ENCODE measurements around the gene OR6B3. TPM values are rescaled to one million over a fixed set of nuclear protein-coding genes. Genes with fewer than 3 reads are reported as not detected.

OR6B3 gene
- total RNA-seq (2014; rRNA removed; shearing (Covaris generic)) (not detected in 2 replicates), total RNA-seq (2022) (not detected in 2 replicates), Bru-seq, nascent RNA (not detected), BruChase-seq, experiment 1, labeled RNA remaining after a 6-hour chase (not detected), BruChase-seq, experiment 2, labeled RNA remaining after a 2-hour chase (not detected)
- long read RNA-seq, result 0 reads

- H3K36me3 ChIP-seq (ENCODE audit: insufficient read depth, low read length), result no peaks in the 10 kb centered on the region
- no peaks in the 10 kb centered on the region for H3K9me3 ChIP-seq (ENCODE audit: low read length)
- no peak for DNase-seq (ENCODE audit: low spot score)
- no peak for TF ChIP-seq EZH2phosphoT487 (IDR thresholded peaks at IDR 0.05; ENCODE audit: borderline replicate concordance, low read depth, low read length)
- H3K4me3 ChIP-seq (ENCODE audit: low read depth, low read length, poor library complexity, severe bottlenecking), result no peak within 1 kb of the TSS
- ChIA-PET CTCF (ENCODE audit: unreplicated experiment) (no interaction called here), POLR2A (no interaction called here)
- intact Hi-C loops (cut with micrococcal nuclease; ENCODE audit: unreplicated experiment), result no loop called here
- no peak within 1 kb of the TSS for H2AFZ ChIP-seq (ENCODE audit: low read length)
- H3K79me2 ChIP-seq (ENCODE audit: insufficient read depth, low read depth, low read length), result no peaks in the 10 kb centered on the region
- H3K4me2 ChIP-seq (ENCODE audit: low read length), result no peak within 1 kb of the TSS
- H3K27ac ChIP-seq (ENCODE audit: low read depth, low read length, poor library complexity, severe bottlenecking), result no peak within 1 kb of the TSS
- H3K9me2 ChIP-seq (ENCODE audit: insufficient read depth, low read length), result no peaks in the 10 kb centered on the region
- H4K20me1 ChIP-seq (ENCODE audit: insufficient read depth, low read length), result no peaks in the 10 kb centered on the region
- H3K4me1 ChIP-seq (ENCODE audit: insufficient read depth, low read length, poor library complexity, severe bottlenecking), result no peaks in the 10 kb centered on the region
- BruUV-seq (replicated peaks), result no TSS peak
Measured at GRCh38 chr2:240053173-240054155, at the start of gene OR6B3. OR6B3 (minus strand) TSS chr2:240053521.

DNA sequence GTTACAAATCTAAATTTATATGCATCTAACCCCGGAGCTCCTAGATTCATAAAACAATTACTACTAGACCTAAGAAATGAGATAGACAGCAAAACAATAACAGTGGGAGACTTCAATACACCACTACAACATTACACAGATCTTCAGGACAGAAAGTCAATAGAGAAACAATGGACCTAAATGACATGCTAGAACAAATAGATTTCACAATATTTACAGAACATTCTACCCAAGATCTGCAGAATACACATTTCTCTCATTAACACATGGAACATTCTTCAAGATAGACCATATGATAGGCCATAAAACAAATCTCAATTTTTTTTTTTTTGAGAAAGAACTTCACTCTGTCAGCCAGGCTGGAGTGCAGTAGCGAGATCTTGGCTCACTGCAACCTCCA is 45.0 kb upstream of the OR6B3 start:
- POLR2A ChIA-PET, result no interaction called here
- Histone ChIP-seq H3K27ac (ENCODE audit: low read depth, low read length, poor library complexity, severe bottlenecking) (no peak overlapping the region), H2AFZ (ENCODE audit: low read length) (no peak overlapping the region), H3K36me3 (ENCODE audit: insufficient read depth, low read length) (no peaks in the 10 kb centered on the region), H3K4me3 (ENCODE audit: low read depth, low read length, poor library complexity, severe bottlenecking) (no peak overlapping the region), H3K9me2 (ENCODE audit: insufficient read depth, low read length) (no peaks in the 10 kb centered on the region), H3K79me2 (ENCODE audit: insufficient read depth, low read depth, low read length) (no peaks in the 10 kb centered on the region), H3K4me1 (ENCODE audit: insufficient read depth, low read length, poor library complexity, severe bottlenecking) (no peaks in the 10 kb centered on the region), H4K20me1 (ENCODE audit: insufficient read depth, low read length) (no peaks in the 10 kb centered on the region), H3K9me3 (ENCODE audit: low read length) (no peaks in the 10 kb centered on the region), H3K4me2 (ENCODE audit: low read length) (no peak overlapping the region)
- TF ChIP-seq, protein P1, sequence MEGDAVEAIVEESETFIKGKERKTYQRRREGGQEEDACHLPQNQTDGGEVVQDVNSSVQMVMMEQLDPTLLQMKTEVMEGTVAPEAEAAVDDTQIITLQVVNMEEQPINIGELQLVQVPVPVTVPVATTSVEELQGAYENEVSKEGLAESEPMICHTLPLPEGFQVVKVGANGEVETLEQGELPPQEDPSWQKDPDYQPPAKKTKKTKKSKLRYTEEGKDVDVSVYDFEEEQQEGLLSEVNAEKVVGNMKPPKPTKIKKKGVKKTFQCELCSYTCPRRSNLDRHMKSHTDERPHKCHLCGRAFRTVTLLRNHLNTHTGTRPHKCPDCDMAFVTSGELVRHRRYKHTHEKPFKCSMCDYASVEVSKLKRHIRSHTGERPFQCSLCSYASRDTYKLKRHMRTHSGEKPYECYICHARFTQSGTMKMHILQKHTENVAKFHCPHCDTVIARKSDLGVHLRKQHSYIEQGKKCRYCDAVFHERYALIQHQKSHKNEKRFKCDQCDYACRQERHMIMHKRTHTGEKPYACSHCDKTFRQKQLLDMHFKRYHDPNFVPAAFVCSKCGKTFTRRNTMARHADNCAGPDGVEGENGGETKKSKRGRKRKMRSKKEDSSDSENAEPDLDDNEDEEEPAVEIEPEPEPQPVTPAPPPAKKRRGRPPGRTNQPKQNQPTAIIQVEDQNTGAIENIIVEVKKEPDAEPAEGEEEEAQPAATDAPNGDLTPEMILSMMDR (conservative IDR thresholded peaks at IDR 0.05; ENCODE audit: low read length), result no peak
- no peak for TF ChIP-seq EZH2phosphoT487 (IDR thresholded peaks at IDR 0.05; ENCODE audit: borderline replicate concordance, low read depth, low read length)
- BruUV-seq (replicated peaks), result no TSS peak
- no peak for DNase-seq (ENCODE audit: low spot score)
- CTCF ChIA-PET (ENCODE audit: unreplicated experiment), result no interaction called here
- intact Hi-C loops (cut with micrococcal nuclease; ENCODE audit: unreplicated experiment), result no loop called here

GRCh38 chr2:240095556-240096523 is 42.5 kb upstream of the OR6B3 start:
- BruUV-seq (replicated peaks), result no TSS peak
- intact Hi-C loops (cut with micrococcal nuclease; ENCODE audit: unreplicated experiment), result no loop called here
- DNase-seq (ENCODE audit: low spot score), result no peak
- Histone ChIP-seq H3K9me3 (ENCODE audit: low read length) (no peaks in the 10 kb centered on the region), H2AFZ (ENCODE audit: low read length) (no peak overlapping the region), H3K79me2 (ENCODE audit: insufficient read depth, low read depth, low read length) (no peaks in the 10 kb centered on the region), H3K4me2 (ENCODE audit: low read length) (no peak overlapping the region), H3K4me3 (ENCODE audit: low read depth, low read length, poor library complexity, severe bottlenecking) (no peak overlapping the region), H3K9me2 (ENCODE audit: insufficient read depth, low read length) (no peaks in the 10 kb centered on the region), H3K27ac (ENCODE audit: low read depth, low read length, poor library complexity, severe bottlenecking) (no peak overlapping the region), H3K4me1 (ENCODE audit: insufficient read depth, low read length, poor library complexity, severe bottlenecking) (no peaks in the 10 kb centered on the region), H3K36me3 (ENCODE audit: insufficient read depth, low read length) (no peaks in the 10 kb centered on the region), H4K20me1 (ENCODE audit: insufficient read depth, low read length) (no peaks in the 10 kb centered on the region)
- CTCF ChIA-PET (ENCODE audit: unreplicated experiment), result no interaction called here
- TF ChIP-seq, protein P1 (conservative IDR thresholded peaks at IDR 0.05; ENCODE audit: low read length), result no peak
- TF ChIP-seq EZH2phosphoT487 (IDR thresholded peaks at IDR 0.05; ENCODE audit: borderline replicate concordance, low read depth, low read length), result no peak
- POLR2A ChIA-PET, result no interaction called here

Data from OCI-LY7 (cell line).